WI38 (cell line): Measurements from ENCODE around the gene SIX5.
"Not testable (repeated sequence)": the region's sequence is repeated elsewhere in the genome, so short reads cannot be mapped to it uniquely, and the experiment has no call there.

Experiments used
- H3K4me3 ChIP-seq: 2 replicates; pipeline ENCODE4 v1.5.1; 2011; ENCODE audit warnings: low read depth, mild to moderate bottlenecking, control low read depth, low read length
- CTCF ChIP-seq: IDR thresholded peaks from 2 replicates; pipeline ENCODE4 v1.5.1; 2012; ENCODE audit warnings: low read depth, mild to moderate bottlenecking, control low read depth, low read length

The SIX5 gene

GRCh38 chr19:45800070-45800553 lies 31.1 kb upstream of the SIX5 start:
- no peak overlapping the region for H3K4me3 ChIP-seq
- no peak for TF ChIP-seq CTCF

- H3K4me3 ChIP-seq: not testable (repeated sequence)
Observed at GRCh38 chr19:45799541-45799940, 30.5 kb upstream of the SIX5 start.

- TF ChIP-seq CTCF: peak; percentile 72
- no peak overlapping the region for H3K4me3 ChIP-seq
Observed at GRCh38 chr19:45798995-45799517, 30.0 kb upstream of the SIX5 start.

GRCh38 chr19:45794627-45795026 lies 25.6 kb upstream of the SIX5 start:
- H3K4me3 ChIP-seq: no peak overlapping the region
- no peak for TF ChIP-seq CTCF

DNA sequence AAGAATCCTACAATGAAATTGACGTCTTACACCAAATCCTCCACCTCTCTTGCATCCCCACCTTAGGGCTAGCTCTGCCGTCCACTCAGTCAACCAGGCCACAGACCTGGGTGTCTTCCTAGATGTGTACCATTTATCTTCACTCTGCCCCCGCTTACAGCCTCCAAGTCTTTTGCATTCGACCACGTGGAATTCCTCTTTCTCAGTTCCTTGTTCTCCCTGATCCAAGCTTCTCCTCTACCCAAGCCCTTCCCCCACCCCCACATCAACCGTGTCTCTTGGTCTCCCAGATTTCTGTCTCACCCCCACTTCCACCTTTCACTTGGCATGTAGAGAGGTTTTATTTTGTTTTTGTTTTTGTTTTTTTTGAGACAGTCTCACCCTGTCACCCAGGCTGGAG lies 24.8 kb upstream of the SIX5 start:
- TF ChIP-seq CTCF: no peak
- H3K4me3 ChIP-seq: no peak overlapping the region

GRCh38 chr19:45793178-45793564 lies 24.1 kb upstream of the SIX5 start:
- H3K4me3 ChIP-seq: no peak overlapping the region
- TF ChIP-seq CTCF: no peak

- TF ChIP-seq CTCF: no peak
- peak within 1 kb of the TSS; percentile 93 for H3K4me3 ChIP-seq
Observed at GRCh38 chr19:45792470-45793177, 23.6 kb upstream of the SIX5 start, which contains the start of gene DMWD. DMWD (minus strand) TSS chr19:45792845; CDS start chr19:45792756, 89 bp downstream.
